HG03097 (cell line): ENCODE measurements around the gene EVL.

Source experiments
- ATAC-seq: cut with Tn5 transposase; IDR thresholded peaks from one replicate; pipeline ENCODE4 v1.9.1; 2021; ENCODE audit not compliant: unreplicated experiment, low FRiP score

EVL gene

DNA sequence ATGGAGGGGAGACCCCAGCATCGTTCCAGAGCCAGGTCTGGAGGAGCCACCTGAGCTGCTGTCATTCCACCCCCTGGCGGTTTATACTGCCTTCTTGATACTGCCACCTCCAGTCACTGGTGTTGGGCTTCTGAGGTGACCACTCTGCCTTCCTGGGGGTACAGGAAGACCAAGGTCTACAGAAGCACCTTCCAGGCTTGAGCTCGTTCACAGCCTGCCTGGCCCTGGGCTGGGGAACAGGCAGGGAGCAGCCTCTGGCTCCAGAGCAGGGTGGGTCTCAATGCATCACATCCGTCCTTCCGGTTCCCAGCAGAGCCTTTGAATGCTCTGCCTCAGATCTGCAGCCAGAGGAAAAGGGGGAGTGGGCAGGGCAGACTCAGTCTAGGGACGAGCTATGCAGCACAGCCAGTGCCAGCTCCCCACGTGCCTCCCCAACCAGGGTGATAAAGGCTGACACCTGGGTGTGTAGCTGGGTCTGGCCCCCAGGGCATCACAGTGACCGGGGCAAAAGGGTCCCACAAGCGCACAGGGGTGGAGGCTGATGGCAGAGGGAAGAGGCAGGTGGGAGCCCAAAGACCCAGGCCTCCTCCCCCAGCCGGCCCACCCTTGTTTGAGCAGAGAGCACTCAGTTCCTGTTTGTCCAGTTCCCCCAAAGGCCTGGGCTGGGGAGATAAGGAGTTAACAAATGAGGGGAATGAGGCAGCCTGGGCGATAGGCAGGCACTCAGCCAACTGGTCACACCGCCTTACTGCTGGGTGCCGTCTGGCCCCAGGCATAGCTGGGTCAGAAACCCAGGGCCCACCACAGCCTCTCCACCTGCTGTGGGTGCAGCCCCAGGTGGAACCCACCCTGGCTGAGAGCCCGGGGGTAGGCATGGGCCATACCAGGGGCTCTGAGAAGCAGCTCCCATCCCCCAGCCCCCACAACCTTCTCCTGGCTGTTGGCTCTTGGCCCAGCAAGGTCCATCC is 77.1 kb downstream of the EVL start:
- ATAC-seq: no peak

DNA sequence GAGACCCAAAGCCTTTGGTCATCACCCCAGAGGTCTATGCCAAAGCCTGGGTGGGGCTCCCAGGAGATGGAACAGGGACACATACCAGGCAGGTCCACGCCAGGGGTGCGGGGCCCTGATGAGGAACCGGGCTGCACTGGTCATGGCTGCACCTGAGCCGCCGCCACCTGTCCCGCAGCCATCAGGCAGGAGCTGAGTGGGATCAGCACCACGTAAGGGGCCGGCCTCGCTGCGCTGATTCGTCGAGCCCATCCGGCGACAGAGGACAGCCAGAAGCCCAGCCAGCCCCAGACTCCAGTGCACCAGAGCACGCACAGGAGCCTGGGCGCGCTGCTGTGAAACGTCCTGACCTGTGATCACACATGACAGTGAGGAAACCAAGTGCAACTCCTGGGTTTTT is 78.3 kb downstream of the EVL start:
- ATAC-seq: no peak

DNA sequence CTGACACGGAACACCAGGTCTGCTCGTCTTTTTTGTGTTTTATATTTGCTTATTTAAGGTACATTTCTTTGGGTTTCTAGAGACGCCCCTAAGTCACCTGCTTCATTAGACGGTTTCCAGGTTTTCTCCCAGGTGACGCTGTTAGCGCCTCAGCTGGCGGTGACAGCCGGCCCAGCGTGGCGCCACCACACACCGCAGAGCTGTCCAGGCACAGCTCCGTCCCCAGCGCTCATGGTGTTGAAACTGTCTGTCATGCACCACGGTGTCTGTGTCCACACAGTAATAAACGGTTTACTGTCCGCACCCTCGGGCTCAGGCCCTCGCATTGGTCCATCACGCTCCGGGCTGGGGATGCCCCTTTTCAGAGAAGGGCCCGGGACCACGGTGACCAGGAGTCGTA is 78.7 kb downstream of the EVL start:
- ATAC-seq: no peak

DNA sequence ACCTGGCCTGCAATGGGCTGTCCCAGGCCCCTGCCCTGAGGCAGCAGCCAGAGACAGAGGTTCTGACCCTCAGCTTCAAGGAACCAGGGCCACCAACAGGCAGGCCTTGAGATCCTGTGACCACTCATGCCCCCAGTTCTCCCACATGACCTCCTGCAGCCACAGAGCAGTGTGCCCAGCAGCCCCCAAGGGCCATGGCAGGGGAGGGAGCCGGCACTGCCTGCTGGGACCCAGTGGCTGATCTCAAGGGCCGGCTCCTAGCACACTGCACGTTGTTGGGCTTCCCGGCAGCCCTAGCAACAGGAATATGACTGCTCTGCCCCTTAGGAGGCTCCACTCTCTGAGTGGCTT is 79.4 kb downstream of the EVL start:
- ATAC-seq: no peak

DNA sequence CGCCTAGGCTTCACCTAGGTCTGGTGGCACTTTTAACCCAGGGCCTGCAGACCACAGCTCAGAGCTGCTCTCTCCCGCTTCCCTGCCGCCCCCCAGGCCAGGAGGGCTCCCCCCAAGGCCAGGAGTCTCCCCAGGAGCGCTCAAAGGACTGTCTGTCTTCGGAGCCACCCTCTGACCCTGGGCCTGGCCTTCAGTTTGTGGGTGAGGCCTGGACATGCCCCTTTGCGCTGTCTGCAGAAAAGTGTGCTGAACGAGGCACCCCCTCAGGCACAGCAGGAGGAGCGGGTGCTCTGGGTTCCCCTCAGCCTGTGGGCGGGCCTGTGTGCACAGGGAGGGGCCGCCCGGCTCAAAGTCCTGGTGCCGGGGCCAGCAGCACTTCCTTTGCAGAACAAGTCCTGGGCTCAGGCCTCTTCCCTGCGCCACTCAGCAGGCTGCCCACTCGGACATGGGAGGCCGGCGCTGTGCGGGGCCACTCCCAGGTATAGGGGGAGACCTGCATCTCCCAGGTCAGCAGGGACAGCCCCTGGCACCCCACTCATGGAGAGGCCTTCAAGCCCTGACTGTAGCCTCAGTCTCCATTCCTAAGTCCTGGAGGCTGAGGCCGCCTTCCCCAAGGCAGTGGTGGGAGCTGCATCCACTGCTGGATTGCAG is 79.9 kb downstream of the EVL start:
- no peak for ATAC-seq

DNA sequence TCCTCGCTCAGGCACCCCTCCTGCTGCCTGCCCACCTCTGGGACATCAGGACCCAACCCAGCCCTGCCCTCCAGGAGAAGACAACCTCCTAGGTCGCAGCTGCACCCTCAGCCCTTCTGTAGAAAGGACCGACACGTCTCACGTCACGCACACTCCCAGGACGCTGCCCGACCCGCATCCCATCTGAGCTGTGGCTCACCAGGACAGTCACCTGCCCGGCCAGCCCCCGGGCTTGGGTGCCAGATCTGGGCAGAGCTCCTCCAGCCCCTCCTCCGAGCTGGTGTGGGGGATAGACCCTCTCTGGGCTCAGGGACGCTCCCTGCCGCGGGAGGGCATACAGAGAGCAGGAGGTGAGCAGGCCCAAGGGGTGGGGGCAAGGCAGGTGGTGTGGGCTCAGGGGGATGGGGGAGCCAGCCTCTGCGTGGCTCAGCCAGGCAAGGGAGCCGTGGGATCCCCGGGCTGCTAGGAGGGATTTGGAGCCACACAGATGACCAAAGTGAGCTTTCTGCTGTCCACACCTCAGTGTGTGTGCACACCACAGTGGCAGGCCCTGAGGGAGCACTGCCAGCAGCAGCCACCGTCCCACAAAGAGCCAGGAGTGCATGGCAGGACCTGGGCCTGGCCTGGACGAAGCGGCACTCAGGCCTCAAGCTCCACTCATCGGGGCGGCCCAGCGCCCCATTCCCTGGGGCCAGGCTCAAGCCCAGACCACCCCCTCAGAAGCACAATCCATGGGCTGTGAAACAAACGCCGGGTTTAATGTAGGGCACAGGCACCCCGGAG is 80.7 kb downstream of the EVL start:
- ATAC-seq: no peak

DNA sequence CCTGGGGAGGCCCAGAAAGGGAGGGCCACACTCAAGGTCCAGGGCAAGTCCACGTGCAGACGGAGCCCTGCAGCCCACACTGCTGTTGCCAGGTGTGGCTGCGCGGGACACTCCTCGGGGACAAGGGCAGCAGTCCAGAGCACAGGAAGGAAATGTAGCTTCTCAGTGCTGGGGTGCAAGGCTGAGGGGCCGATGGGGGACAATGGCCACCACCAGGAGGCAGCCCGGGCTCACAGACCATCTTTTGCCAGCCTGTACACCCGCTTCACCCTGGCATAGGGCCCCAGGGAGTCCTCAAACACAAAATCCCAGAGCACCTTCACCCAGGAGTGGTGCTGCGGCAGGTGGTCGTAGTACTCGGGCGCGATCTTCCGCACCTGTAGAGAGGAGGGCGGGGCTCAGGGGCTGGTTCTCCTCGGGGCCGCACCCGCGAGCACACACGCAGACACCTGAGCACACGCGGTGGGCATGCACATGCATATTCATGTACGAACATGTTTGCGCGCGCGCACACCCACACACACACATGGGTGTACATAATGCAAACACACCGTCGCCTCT is 81.4 kb downstream of the EVL start:
- ATAC-seq: no peak

DNA sequence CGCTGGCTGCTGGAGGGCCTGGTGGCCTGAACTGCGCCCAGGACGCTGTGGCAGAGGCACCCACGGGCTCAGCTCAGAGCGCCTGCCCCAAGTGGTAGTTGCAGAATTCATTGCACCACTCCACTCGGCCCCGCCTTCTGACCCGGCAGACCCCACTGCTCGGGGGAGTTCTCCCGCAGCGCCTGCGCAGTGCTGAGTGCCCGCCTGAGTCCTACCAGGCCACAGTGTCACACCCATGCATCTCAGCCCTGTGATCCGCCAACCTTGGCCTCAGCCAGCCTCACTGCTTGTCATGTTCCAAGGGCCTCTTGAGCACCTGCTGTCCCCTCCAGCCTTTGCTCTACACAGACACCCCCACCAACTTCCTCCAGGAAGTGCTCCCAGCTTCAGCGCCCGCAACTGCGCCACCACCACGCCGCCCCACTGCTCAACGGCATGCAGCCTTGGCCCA is 82.0 kb downstream of the EVL start:
- ATAC-seq: no peak

DNA sequence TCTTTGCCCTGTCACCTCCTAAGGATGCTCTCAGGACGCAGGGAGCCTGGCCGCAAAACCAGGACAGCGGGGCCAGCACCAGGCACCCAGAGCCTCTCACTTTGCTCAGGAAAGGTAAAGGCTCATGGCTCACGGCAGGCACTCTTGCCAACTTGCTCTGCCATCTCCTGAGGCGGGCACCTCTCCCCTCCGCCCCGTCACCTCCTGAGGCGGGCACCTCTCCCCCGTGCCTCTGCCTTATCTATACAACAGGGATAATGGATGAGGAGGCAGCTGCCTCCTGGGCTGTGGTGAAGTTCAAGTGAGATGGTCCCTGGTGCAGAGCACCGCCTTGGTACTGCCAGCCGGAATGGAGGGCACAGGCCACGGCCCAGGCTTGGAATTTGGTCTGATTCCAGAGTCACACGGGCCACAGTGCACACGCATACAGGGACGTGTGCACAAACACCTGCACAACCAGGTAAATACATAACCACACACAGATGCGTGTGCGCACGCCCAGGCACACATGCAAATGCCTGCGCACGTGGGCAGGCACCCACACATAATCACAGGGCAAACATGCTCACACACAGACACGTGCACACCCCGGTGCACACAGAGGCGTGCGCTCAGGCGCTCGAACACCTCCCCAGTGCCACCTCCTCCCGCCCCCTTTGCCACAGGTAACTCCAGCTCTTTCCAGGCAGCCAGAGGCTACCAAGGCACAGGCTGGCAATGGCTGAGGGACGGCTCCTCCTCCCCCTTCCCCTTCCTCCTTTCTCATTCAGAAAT is 82.7 kb downstream of the EVL start:
- no peak for ATAC-seq

DNA sequence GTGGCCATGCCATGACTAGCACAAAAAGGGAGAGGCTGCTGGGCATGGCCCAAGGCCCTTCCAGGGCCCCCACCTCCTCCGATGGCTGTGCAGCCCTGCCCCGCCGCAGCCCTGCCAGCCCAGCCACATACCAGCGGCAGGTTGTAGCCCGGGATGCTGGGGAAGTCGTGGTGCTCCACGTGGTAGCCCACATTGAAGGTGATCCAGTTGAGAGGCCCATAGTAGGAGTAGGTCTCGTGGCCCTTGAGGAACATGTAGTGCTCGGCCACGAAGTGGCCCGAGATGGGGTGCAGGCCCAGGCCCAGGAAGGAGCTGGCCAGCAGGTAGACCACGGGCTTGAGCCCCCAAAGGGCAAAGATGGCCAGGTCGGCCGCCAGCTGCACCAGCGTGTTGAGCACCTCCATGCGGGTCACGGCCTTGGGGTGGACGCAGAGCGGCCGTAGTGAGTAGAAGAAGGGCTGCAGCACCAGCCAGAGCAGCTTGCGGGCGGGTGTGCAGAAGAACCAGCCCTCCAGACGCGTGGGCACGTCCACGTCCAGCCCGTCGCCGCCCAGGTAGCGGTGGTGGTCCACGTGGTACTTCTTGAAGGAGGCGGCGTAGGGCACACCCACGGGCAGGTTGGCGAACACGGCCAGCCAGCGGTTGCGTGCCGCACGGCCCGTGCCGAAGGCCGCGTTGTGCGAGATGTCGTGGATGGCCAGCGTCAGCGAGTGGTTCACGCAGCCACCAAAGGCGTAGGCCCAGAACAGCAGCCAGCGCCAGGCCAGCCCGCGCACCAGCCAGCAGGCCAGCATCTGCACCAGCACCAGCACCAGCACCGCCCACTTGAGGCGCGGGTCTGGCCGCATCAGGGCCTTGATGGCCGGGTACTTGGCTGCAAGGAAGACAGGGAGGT is 83.9 kb downstream of the EVL start:
- ATAC-seq: no peak

DNA sequence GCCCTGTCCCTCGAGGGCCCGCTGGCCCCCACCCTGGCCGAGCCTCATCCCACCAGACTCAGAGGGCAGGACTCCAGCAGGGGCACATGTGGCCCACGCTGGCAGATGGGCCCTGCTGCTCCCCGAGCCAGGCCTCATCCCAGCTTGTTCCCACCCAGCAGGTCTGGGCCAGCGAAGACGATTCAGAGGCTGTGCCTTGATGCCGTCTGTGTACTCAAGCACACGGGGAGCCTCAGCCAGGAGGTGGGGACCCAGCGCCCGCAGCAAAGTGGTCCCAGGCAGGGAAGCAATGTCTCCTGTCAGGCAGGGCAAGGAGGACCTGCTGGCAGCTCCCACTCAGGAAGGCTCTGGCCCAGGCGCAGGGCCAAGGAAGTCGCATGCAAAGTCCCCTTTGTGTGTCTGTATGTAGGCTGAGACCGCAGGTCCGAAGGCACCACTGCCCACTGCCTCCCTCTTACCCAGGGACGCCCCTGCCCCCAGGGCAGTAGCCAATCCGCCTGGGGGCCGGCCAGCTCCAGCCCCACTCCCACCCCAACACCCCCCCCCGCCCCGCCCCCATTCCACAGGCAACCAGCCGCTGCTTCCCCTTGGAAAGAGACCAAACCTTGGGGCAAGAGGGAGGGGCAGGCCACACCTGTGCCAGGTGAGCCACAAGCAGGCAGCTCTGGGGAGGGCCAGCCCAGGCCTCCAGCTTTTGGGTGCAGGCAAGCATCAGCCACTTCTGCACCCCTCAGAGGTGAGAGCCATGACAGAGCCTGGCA is 84.8 kb downstream of the EVL start:
- no peak for ATAC-seq

DNA sequence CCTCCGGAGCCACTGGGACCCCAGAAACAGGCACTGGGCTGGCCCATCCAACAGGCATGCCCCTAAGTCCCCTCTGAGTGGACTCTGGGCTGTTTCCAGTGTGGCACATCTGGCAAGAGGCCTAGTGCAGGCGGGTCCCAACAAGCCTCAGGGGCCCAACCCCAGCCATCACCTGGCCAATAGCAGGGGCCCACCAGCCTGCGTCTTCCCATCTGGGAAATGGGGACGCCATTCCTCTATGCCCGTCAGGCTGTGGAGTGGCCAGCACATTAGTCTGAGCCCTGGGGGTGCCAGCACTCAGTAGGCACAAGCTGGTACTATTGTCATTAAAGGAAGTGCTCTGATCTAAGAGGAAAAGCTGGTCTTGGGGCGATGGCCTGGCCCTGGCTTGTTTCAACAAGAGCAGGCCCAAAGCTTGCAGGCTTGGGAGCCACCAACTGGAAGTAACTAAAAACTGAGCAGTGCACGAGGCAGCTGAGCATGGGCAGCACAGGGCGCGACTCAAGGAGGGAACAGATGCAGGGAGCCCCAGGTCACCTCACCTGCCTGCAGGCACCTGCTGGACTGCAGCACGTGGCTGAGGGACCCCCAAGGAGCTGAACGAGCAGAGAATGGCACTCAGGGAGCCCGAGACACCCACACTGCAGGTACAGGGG is 85.8 kb downstream of the EVL start:
- ATAC-seq: no peak

DNA sequence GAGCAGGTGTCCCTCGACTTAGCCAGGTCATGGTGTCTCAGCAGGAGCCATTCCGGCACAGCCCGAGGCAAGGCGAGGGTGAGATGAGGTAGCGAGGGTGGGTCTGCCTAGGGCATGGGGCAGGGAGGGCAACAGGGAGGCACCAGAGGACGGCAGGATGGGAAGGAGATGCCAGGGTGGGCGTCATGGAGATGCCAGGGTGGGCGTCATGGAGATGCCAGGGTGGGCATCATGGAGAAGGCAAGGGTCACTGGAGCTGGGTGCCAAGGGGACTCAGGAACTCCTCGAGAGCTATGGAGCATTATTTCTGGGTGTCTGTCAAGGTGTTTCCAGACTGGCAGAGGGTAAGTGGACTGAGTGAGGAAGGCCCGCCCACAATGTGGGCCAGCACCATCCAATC is 86.9 kb downstream of the EVL start:
- no peak for ATAC-seq

DNA sequence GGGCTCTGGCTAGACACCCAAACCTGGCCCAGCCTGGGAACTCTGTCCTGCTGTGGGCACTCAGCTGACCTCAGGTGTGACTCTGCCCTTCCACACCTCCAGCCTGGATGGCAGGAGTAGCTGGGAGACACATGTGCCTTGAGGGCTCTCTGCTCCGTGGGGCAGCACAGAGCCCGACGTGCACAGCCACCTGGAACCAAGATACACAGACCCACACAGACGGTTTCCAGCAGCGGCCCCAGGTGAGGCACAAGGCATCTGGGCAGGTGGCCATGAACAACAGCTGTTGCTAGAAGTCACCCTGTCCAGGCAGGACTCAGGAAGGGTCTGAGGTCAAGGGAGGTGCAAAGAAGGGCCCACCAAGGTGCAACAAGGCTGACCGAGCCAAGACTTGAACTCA is 88.3 kb downstream of the EVL start:
- no peak for ATAC-seq

DNA sequence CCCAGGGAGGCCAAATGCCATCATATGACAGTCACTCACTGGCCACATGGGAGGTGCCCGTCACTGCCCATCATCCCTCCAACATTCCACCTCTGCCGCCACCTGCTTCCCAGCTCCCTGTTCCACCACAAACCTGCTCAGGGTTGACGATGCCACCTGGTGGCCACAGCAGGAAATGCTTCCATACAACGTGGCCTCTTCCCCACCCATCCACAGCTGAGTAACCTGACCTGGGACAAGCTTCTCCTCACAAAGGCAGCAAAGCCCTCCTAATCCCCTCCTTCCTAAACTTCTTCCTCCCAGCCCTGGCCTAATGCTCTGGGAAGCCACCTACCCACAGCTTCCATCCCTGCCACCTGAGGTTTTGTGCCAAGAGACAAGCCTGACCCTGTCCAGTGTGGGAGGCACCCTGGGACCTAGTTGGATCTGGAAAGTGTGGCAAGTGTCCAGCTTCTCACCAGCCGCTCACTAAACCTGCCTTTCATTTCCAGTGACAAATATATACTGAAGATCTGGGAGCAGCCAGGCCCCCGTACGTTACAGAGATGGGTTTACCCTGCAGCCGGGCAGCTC is 89.9 kb downstream of the EVL start:
- ATAC-seq: no peak

DNA sequence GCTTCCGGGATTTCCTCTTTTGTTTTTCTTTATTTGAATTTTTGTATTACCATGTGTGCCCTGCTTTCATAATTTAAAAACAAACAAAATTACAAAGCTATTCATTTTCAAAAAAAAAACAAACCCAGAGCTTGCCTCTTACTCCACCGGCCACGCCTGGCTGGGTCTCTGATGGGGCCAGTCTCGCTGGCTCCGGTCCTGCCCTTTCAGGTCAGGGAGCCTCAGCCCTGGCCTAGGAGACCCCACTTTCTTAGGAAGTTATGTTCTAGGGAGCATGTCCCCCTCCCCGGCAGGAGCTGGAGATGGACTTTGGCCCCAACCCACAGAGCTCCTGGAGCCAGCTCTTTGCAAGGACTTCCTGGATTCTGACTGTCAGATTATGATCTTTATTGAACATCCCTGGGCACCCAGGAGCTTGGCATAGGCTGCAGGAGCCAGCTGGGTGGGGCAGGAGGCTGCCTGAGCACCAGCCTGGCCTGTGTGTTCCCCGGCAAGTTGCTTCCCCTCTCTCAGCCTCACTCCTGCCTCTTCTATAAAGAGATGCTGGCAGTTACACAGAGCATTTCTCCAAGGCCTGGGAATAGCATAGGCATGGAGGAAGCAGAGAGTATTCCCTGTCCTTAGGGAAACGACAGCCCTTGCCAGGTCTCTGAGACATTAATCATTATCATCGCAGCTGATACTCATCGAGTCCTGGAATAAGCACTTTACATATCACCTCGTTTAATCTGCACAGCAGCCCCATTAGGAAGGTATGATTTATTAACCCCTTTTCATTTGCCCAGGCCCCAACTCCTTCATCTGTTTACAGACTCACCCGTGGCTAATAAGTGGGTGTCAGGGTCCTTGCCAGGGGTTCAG is 90.8 kb downstream of the EVL start:
- ATAC-seq: no peak

DNA sequence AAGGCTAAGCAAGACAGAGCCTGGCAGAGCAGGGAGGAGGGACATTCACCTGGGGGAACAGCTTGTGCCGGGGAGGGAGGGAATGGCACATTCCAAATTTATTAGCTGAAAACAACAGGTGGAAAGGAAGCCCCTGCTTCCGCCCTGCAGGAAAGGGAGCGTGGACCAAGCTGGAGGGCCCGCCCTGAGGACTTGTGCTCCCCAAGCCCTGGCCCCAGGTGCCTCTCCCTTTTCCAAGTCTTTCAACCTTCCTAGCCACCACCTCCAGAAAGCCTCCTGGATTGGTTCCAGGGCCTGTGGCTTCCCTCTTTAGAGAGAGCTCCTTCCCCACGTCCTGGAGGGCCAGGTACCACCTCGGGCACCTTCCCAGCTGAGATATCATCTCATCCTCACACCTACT is 91.6 kb downstream of the EVL start:
- no peak for ATAC-seq
